WTC11 (cell line): ENCODE data around the gene GPR39. TPM values are rescaled to one million over a fixed set of nuclear protein-coding genes. Genes with fewer than 3 reads are reported as not detected.

Source experiments
- ATAC-seq: fragments of 200-7000 bp; cut with Tn5 transposase; 2 replicates; pipeline ENCODE4 v1.10.0; 2021; ENCODE audit warnings: mild to moderate bottlenecking, moderate library complexity
- CTCF ChIA-PET: fragments of 300-600 bp; sonication (Branson Sonifier 250); formaldehyde crosslinking; loops from one replicate; lab custom pipeline; 2021; ENCODE audit warnings: antibody characterized with exemption; lab: Charles Lee
- POLR2A ChIA-PET: fragments of 350-600 bp; sonication (Branson Sonifier 250); formaldehyde crosslinking; loops from one replicate; lab custom pipeline; 2021; ENCODE audit warnings: antibody characterized with exemption; lab: Charles Lee
- DNase-seq: peaks from one replicate; pipeline ENCODE4 v3.0.0; 2021; ENCODE audit warnings: low spot score
- H3K27ac Mint-ChIP-seq: 2 replicates; pipeline ENCODE4 v1.8.0; 2021; ENCODE audit warnings: mixed read lengths
- H3K27me3 Mint-ChIP-seq: 2 replicates; pipeline ENCODE4 v1.8.0; 2021; ENCODE audit warnings: low read depth, mild to moderate bottlenecking, moderate library complexity, mixed read lengths
- H3K36me3 Mint-ChIP-seq: 2 replicates; pipeline ENCODE4 v1.8.0; 2021; ENCODE audit warnings: mixed read lengths
- H3K4me1 Mint-ChIP-seq: 2 replicates; pipeline ENCODE4 v1.8.0; 2022; ENCODE audit warnings: mixed read lengths
- H3K4me3 Mint-ChIP-seq: 2 replicates; pipeline ENCODE4 v1.8.0; 2021; ENCODE audit warnings: mild to moderate bottlenecking, moderate library complexity, mixed read lengths
- H3K9me3 Mint-ChIP-seq: 2 replicates; pipeline ENCODE4 v1.8.0; 2021; ENCODE audit warnings: mixed read lengths
- ATF1 ChIP-seq: sonication (generic); formaldehyde crosslinking; IDR thresholded peaks from 2 replicates; pipeline ENCODE4 v1.8.1; 2023; ENCODE audit warnings: mild to moderate bottlenecking, moderate library complexity, missing genetic modification reagents
- CREB1 ChIP-seq: sonication (generic); formaldehyde crosslinking; IDR thresholded peaks from 2 replicates; pipeline ENCODE4 v1.8.0; 2023; ENCODE audit warnings: mild to moderate bottlenecking, missing genetic modification reagents
- JUN ChIP-seq: sonication (generic); formaldehyde crosslinking; IDR thresholded peaks from 2 replicates; pipeline ENCODE4 v1.8.0; 2023; ENCODE audit warnings: mild to moderate bottlenecking, missing genetic modification reagents
- KAT7 ChIP-seq: sonication (generic); formaldehyde crosslinking; IDR thresholded peaks from 2 replicates; pipeline ENCODE4 v1.8.1; 2023; ENCODE audit warnings: missing genetic modification reagents, mild to moderate bottlenecking, borderline replicate concordance
- NFE2L1 ChIP-seq: sonication (generic); formaldehyde crosslinking; IDR thresholded peaks from 2 replicates; pipeline ENCODE4 v1.8.1; 2023; ENCODE audit warnings: missing genetic modification reagents
- NR2C2 ChIP-seq: sonication (generic); formaldehyde crosslinking; IDR thresholded peaks from 2 replicates; pipeline ENCODE4 v1.8.0; 2022; ENCODE audit warnings: mild to moderate bottlenecking, missing genetic modification reagents
- TCF7 ChIP-seq: sonication (generic); formaldehyde crosslinking; IDR thresholded peaks from 2 replicates; pipeline ENCODE4 v1.8.0; 2022; ENCODE audit warnings: mild to moderate bottlenecking, low read depth, missing genetic modification reagents, moderate library complexity
- TEAD1 ChIP-seq: sonication (generic); formaldehyde crosslinking; IDR thresholded peaks from 2 replicates; pipeline ENCODE4 v1.8.0; 2022; ENCODE audit warnings: mild to moderate bottlenecking, missing genetic modification reagents
- TEAD4 ChIP-seq: sonication (generic); formaldehyde crosslinking; IDR thresholded peaks from 2 replicates; pipeline ENCODE4 v1.8.0; 2022; ENCODE audit warnings: mild to moderate bottlenecking, missing genetic modification reagents
- ZNF138 ChIP-seq: sonication (generic); formaldehyde crosslinking; conservative IDR thresholded peaks from 2 replicates; pipeline ENCODE4 v1.8.1; 2022; ENCODE audit warnings: mild to moderate bottlenecking, moderate library complexity, missing genetic modification reagents
- ZNF416 ChIP-seq: fragments of 250-450 bp; sonication (Bioruptor Pico); IDR thresholded peaks from 2 replicates; pipeline ENCODE4 v1.9.0; 2021; ENCODE audit warnings: mild to moderate bottlenecking, inconsistent platforms
- ZNF423 ChIP-seq: fragments of 250-450 bp; sonication (Bioruptor Pico); IDR thresholded peaks from 2 replicates; pipeline ENCODE4 v2.1.2; 2022; ENCODE audit warnings: mild to moderate bottlenecking, moderate library complexity
- ZNF671 ChIP-seq: fragments of 250-450 bp; sonication (Bioruptor Pico); IDR thresholded peaks from 2 replicates; pipeline ENCODE4 v1.8.0; 2021; ENCODE audit warnings: mild to moderate bottlenecking
- total RNA-seq: library from RNA; stranded (reverse); gene quantifications from 3 replicates; pipeline ENCODE4 v1.2.3, GENCODE V29; 2021
- TF ChIP-seq, protein P1 (sequence below): sonication (generic); formaldehyde crosslinking; IDR thresholded peaks from 2 replicates; pipeline ENCODE4 v1.8.1; 2022; ENCODE audit warnings: mild to moderate bottlenecking, moderate library complexity, missing genetic modification reagents
- TF ChIP-seq, protein P2 (sequence below): sonication (generic); formaldehyde crosslinking; IDR thresholded peaks from 2 replicates; pipeline ENCODE4 v1.8.0; 2022; ENCODE audit warnings: mild to moderate bottlenecking, missing genetic modification reagents
- TF ChIP-seq, protein P3 (sequence below): sonication (generic); formaldehyde crosslinking; IDR thresholded peaks from 2 replicates; pipeline ENCODE4 v1.8.0; 2022; ENCODE audit warnings: mild to moderate bottlenecking, missing genetic modification reagents
- TF ChIP-seq, protein P4 (sequence below): sonication (generic); formaldehyde crosslinking; IDR thresholded peaks from 2 replicates; pipeline ENCODE4 v1.8.0; 2023; ENCODE audit warnings: mild to moderate bottlenecking, missing genetic modification reagents
- TF ChIP-seq, protein P5 (sequence below): fragments of 250-450 bp; sonication (Bioruptor Pico); IDR thresholded peaks from 2 replicates; pipeline ENCODE4 v1.9.0; 2021; ENCODE audit warnings: mild to moderate bottlenecking, borderline replicate concordance
- TF ChIP-seq, protein P6 (sequence below): fragments of 250-450 bp; sonication (Bioruptor Pico); conservative IDR thresholded peaks from 2 replicates; pipeline ENCODE4 v1.9.0; 2021; ENCODE audit warnings: mild to moderate bottlenecking
- TF ChIP-seq, protein P7 (sequence below): sonication (generic); formaldehyde crosslinking; IDR thresholded peaks from 2 replicates; pipeline ENCODE4 v1.8.1; 2023; ENCODE audit warnings: mild to moderate bottlenecking, missing genetic modification reagents, moderate library complexity

Gene GPR39
- total RNA-seq, 1 experiment from 2014 or later, result 0.74 TPM

DNA sequence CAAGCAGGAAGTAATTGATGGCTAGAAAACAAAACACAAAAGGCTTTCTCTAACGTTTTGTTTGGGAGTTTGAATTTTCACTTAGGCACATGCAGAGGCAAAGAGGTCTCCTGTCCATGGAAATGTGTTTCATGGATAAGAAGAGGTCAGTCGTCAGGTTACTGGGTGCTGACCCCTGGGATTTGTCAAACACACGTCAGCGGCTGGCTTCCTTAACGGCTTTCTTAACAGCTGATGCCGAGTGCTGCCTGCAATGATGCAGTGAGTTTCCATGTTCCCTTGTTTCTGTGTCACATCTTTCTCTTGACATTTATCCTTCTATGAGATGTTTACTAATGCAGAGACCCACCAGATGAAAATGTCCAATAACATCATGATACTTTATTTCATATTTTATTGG lies 31.7 kb downstream of the GPR39 start:
- ATAC-seq (peak; percentile 26; the same call in 1 of the 2 replicates), DNase-seq (no peak)
- Mint-ChIP-seq H3K36me3 (peaks cover 7% of the 10 kb centered on the region), H3K4me1 (peaks cover 16% of the 10 kb centered on the region), H3K27ac (no peak overlapping the region), H3K9me3 (peaks cover 12% of the 10 kb centered on the region), H3K27me3 (no peaks in the 10 kb centered on the region; the same call in 1 of the 2 replicates), H3K4me3 (no peak overlapping the region)
- ChIA-PET CTCF (interaction anchor here (0.6 to 4.0 kb wide), 16 partner anchors 10 to 185 kb away, joined by 3 to 31 read pairs (median 4); no protein-coding TSS in a partner anchor), POLR2A (no interaction called here)
- TF ChIP-seq TEAD1 (CRISPR knock-in tag) (no peak), TEAD4 (no peak), ZNF416 (no peak), ZNF423 (CRISPR knock-in tag) (no peak), NFE2L1 (CRISPR knock-in tag) (no peak), ZNF138 (CRISPR knock-in tag) (no peak), CREB1 (no peak), ATF1 (CRISPR knock-in tag) (no peak), TCF7 (no peak), NR2C2 (CRISPR knock-in tag) (no peak), ZNF671 (CRISPR knock-in tag) (no peak), KAT7 (no peak), JUN (no peak)
- TF ChIP-seq, protein P1, sequence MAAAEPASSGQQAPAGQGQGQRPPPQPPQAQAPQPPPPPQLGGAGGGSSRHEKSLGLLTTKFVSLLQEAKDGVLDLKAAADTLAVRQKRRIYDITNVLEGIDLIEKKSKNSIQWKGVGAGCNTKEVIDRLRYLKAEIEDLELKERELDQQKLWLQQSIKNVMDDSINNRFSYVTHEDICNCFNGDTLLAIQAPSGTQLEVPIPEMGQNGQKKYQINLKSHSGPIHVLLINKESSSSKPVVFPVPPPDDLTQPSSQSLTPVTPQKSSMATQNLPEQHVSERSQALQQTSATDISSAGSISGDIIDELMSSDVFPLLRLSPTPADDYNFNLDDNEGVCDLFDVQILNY (CRISPR knock-in tag), result no peak
- TF ChIP-seq, protein P2, sequence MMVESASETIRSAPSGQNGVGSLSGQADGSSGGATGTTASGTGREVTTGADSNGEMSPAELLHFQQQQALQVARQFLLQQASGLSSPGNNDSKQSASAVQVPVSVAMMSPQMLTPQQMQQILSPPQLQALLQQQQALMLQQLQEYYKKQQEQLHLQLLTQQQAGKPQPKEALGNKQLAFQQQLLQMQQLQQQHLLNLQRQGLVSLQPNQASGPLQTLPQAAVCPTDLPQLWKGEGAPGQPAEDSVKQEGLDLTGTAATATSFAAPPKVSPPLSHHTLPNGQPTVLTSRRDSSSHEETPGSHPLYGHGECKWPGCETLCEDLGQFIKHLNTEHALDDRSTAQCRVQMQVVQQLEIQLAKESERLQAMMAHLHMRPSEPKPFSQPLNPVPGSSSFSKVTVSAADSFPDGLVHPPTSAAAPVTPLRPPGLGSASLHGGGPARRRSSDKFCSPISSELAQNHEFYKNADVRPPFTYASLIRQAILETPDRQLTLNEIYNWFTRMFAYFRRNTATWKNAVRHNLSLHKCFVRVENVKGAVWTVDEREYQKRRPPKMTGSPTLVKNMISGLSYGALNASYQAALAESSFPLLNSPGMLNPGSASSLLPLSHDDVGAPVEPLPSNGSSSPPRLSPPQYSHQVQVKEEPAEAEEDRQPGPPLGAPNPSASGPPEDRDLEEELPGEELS (CRISPR knock-in tag), result no peak
- TF ChIP-seq, protein P3, sequence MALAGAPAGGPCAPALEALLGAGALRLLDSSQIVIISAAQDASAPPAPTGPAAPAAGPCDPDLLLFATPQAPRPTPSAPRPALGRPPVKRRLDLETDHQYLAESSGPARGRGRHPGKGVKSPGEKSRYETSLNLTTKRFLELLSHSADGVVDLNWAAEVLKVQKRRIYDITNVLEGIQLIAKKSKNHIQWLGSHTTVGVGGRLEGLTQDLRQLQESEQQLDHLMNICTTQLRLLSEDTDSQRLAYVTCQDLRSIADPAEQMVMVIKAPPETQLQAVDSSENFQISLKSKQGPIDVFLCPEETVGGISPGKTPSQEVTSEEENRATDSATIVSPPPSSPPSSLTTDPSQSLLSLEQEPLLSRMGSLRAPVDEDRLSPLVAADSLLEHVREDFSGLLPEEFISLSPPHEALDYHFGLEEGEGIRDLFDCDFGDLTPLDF (CRISPR knock-in tag), result no peak
- TF ChIP-seq, protein P4, sequence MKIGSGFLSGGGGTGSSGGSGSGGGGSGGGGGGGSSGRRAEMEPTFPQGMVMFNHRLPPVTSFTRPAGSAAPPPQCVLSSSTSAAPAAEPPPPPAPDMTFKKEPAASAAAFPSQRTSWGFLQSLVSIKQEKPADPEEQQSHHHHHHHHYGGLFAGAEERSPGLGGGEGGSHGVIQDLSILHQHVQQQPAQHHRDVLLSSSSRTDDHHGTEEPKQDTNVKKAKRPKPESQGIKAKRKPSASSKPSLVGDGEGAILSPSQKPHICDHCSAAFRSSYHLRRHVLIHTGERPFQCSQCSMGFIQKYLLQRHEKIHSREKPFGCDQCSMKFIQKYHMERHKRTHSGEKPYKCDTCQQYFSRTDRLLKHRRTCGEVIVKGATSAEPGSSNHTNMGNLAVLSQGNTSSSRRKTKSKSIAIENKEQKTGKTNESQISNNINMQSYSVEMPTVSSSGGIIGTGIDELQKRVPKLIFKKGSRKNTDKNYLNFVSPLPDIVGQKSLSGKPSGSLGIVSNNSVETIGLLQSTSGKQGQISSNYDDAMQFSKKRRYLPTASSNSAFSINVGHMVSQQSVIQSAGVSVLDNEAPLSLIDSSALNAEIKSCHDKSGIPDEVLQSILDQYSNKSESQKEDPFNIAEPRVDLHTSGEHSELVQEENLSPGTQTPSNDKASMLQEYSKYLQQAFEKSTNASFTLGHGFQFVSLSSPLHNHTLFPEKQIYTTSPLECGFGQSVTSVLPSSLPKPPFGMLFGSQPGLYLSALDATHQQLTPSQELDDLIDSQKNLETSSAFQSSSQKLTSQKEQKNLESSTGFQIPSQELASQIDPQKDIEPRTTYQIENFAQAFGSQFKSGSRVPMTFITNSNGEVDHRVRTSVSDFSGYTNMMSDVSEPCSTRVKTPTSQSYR, result no peak
- TF ChIP-seq, protein P5, sequence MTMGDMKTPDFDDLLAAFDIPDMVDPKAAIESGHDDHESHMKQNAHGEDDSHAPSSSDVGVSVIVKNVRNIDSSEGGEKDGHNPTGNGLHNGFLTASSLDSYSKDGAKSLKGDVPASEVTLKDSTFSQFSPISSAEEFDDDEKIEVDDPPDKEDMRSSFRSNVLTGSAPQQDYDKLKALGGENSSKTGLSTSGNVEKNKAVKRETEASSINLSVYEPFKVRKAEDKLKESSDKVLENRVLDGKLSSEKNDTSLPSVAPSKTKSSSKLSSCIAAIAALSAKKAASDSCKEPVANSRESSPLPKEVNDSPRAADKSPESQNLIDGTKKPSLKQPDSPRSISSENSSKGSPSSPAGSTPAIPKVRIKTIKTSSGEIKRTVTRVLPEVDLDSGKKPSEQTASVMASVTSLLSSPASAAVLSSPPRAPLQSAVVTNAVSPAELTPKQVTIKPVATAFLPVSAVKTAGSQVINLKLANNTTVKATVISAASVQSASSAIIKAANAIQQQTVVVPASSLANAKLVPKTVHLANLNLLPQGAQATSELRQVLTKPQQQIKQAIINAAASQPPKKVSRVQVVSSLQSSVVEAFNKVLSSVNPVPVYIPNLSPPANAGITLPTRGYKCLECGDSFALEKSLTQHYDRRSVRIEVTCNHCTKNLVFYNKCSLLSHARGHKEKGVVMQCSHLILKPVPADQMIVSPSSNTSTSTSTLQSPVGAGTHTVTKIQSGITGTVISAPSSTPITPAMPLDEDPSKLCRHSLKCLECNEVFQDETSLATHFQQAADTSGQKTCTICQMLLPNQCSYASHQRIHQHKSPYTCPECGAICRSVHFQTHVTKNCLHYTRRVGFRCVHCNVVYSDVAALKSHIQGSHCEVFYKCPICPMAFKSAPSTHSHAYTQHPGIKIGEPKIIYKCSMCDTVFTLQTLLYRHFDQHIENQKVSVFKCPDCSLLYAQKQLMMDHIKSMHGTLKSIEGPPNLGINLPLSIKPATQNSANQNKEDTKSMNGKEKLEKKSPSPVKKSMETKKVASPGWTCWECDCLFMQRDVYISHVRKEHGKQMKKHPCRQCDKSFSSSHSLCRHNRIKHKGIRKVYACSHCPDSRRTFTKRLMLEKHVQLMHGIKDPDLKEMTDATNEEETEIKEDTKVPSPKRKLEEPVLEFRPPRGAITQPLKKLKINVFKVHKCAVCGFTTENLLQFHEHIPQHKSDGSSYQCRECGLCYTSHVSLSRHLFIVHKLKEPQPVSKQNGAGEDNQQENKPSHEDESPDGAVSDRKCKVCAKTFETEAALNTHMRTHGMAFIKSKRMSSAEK (CRISPR knock-in tag), result no peak
- TF ChIP-seq, protein P6, sequence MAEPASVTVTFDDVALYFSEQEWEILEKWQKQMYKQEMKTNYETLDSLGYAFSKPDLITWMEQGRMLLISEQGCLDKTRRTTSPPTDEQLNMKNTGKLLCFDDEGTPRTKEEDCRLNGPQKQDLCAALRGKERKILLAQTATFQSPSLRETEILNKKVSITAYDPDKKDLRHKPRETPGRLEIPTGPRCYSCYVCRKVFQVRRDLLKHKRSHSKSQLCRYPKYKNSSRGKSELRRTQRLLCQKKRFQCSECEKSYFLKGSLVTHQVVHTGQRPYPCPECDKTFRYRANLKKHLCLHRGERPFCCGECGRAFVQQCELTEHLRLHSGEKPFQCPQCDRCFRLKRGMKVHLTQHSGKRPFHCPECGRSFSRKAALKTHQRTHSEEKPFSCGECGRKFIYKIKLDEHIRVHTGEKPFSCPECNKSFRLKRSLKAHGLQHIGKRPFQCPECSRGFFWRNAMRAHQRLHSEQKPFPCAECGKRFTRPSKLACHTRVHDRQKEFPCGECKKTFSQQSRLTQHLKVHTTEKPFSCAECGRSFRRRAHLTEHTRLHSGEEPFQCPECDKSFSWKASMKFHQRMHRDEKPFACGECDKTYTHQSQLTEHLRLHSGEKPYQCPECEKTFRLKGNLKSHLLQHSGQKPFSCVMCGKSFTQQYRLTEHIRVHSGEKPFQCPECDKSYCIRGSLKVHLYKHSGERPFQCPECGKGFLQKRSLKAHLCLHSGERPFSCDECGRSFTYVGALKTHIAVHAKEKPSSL (CRISPR knock-in tag), result no peak
- TF ChIP-seq, protein P7, sequence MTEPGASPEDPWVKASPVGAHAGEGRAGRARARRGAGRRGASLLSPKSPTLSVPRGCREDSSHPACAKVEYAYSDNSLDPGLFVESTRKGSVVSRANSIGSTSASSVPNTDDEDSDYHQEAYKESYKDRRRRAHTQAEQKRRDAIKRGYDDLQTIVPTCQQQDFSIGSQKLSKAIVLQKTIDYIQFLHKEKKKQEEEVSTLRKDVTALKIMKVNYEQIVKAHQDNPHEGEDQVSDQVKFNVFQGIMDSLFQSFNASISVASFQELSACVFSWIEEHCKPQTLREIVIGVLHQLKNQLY, result no peak
